22Rv1 (cell line): ENCODE measurements around the gene CAPN11.
A peak's percentile ranks its signal among the peaks of the same experiment; 100 is the strongest.

Experiments
- H3K27ac ChIP-seq: fragments of 450-650 bp; 2 replicates; pipeline ENCODE4 v1.5.1; 2017
- CTCF ChIP-seq: fragments of 450-650 bp; IDR thresholded peaks from 2 replicates; pipeline ENCODE4 v1.5.1; 2017; ENCODE audit warnings: mild to moderate bottlenecking
- ZFX ChIP-seq: fragments of 450-650 bp; IDR thresholded peaks from 2 replicates; pipeline ENCODE4 v1.6.1; 2017; ENCODE audit warnings: antibody characterized with exemption, borderline replicate concordance

Gene CAPN11

GRCh38 chr6:44202972-44203750 is 44.5 kb downstream of the CAPN11 start:
- H3K27ac ChIP-seq = no peak overlapping the region
- TF ChIP-seq CTCF (no peak), ZFX (no peak)

GRCh38 chr6:44203955-44204354 is 45.3 kb downstream of the CAPN11 start:
- H3K27ac ChIP-seq = no peak overlapping the region
- TF ChIP-seq ZFX = no peak
- no peak for TF ChIP-seq CTCF

- H3K27ac ChIP-seq = no peak overlapping the region
- no peak for TF ChIP-seq CTCF
- no peak for TF ChIP-seq ZFX
Measured at GRCh38 chr6:44207966-44208365, 49.3 kb downstream of the CAPN11 start.

- TF ChIP-seq CTCF (no peak), ZFX (no peak)
- no peak overlapping the region for H3K27ac ChIP-seq
Measured at GRCh38 chr6:44211284-44211683, 52.7 kb downstream of the CAPN11 start.

GRCh38 chr6:44214307-44214706 is 55.7 kb downstream of the CAPN11 start:
- no peak overlapping the region for H3K27ac ChIP-seq
- no peak for TF ChIP-seq ZFX

- peak within 1 kb of the TSS; percentile 58 for H3K27ac ChIP-seq
- no peak for TF ChIP-seq ZFX
Measured at GRCh38 chr6:44216677-44217331, 58.2 kb downstream of the CAPN11 start, which contains the start of gene MYMX. Gene MYMX, plus strand, starts transcription at chr6:44216926. Its CDS starts 546 bp downstream, at chr6:44217472.

- H3K27ac ChIP-seq = peak overlapping the region; percentile 58
- TF ChIP-seq CTCF = no peak
- TF ChIP-seq ZFX = no peak
Measured at GRCh38 chr6:44217332-44218143, 58.9 kb downstream of the CAPN11 start.
